HG02763 (cell line): ENCODE results near the gene DLX1.
A peak's percentile ranks its signal among the peaks of the same experiment; 100 is the strongest.
"Not testable (repeated sequence)": the region's sequence is repeated elsewhere in the genome, so short reads cannot be mapped to it uniquely, and the experiment has no call there.

Experiments used
- ATAC-seq: cut with Tn5 transposase; IDR thresholded peaks from one replicate; pipeline ENCODE4 v1.9.1; 2021; ENCODE audit warnings: mild to moderate bottlenecking, moderate library complexity; ENCODE audit not compliant: unreplicated experiment

DLX1 gene

DNA sequence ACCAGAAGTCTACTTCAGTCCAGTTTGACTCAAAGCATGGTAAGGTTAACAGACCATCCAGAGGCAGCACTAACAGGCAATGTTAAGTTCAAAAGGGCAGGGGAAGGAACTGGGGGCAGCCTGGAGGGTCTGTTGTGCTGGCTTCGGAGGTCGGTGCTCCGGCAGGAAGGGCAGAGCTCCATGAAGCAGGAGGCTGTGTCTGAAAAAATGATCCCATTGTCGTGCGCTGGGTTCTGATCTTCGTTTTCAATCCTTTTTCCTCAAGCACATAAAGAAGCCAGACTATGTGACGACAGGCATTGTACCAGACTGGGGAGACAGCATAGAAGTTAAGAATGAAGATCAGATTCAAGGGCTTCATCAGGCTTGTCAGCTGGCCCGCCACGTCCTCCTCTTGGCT, 21.9 kb upstream of the DLX1 start:
- no peak for ATAC-seq

DNA sequence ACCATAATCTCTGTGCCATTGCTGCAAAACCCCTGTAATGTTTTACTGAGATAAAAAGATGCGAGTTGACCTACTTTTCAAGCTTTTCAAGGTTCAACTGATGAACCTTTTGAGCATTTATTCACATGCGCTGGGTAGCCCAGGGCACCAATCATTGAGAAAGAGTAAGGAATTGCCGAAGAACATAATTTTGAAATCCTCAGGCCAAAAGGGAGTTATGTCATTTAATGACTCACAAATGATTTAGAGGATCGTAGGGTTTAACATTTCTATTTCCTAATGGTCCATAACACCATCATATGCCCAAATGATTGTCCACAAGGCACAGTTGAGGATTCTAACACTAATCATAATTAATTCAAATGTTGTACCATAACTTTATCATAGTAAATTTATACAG, 20.2 kb upstream of the DLX1 start:
- ATAC-seq: no peak

DNA sequence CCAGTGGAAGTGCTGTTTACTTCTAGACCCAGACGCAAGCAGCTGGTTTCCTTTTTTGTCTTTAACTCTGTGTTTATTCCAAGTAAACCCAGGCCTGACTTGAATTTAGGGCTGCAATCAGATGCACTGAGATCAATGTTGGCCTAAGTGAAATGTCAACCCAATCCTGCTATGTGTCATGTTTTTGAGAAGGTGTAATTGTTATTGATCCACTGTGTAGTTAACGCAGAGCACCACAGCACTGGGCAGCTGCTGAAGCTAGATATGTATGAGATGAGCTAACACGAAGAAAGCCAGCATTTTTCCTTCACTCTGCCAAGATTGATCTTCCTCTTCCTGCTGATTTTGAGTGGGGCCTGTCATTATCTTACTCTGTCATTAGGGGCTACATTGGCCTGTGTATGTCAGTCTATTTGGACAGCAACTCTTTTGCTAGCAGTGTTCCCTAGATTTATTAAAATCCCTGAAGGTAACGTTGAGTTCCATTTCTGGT, 18.9 kb upstream of the DLX1 start:
- no peak for ATAC-seq

DNA sequence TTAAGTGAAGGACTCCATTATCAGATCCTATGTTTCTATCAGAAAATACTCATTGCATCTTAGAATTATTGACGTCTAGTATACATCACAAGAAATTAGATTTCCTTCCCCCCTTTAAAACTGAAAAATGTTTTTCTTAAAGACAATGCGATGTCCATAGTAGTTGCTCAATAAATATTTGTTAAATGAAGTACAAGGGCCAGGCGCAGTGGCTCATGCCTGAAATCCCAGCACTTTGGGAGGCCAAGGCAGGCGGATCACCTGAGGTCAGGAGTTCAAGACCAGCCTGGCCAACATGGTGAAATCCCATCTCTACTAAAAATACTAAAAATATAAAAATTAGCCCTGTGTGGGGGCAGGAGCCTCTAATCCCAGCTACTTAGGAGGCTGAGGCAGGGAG, 17.4 kb upstream of the DLX1 start:
- not testable (repeated sequence) for ATAC-seq

DNA sequence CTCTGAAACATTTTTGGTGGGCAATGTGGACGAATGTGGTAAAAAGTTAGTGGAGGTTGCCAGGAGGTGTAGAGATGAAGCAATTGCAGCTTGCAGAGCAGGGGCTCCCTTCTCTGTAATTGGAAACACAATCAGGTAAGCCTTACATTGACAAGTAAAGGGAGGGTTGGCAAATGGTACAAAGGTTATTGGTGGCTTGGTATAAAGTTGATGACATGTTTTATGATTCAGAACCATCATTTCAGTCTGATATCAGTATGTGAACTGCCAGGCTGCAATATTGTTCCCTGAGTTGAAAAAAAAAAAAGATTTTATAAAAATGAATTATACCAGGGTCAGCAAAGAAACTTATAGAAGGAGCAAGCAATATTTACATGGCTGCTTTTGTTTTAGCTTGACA, 14.4 kb upstream of the DLX1 start:
- ATAC-seq: no peak

DNA sequence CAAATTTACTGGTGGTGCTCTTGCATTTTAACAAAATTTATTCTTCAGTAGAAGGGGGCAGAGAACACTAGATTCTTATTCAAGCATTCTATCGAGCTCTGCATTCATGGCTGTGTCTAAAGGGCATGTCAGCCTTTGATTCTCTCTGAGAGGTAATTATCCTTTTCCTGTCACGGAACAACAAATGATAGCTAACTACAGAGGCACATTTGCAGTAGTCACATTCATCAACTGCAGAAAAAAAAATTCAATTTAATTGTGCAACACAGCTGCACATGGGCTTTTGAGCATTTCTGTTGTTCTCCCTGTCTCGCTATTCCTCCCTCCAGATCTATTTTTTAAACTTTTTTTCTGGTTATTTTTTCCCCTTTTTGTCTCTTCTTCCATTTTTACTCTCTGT, 13.0 kb upstream of the DLX1 start:
- no peak for ATAC-seq

DNA sequence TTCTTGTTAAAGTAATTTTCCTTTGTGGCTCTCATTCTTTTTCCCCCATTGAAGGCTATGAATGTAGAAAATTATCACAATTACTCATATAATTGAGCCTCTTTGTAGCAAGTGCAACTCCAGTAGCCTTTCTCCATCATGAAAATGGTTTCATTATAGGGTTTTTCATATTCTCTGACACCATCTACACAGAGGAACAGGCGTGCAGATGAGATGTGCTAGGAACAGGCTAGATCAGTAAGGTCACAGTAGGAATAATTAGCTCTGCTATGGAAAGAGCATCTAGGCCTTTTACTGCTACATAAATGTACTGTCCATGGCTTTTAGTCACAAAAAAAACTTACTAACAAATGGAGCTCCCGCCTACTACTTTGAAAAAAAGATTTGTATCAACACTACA, 12.6 kb upstream of the DLX1 start:
- no peak for ATAC-seq

DNA sequence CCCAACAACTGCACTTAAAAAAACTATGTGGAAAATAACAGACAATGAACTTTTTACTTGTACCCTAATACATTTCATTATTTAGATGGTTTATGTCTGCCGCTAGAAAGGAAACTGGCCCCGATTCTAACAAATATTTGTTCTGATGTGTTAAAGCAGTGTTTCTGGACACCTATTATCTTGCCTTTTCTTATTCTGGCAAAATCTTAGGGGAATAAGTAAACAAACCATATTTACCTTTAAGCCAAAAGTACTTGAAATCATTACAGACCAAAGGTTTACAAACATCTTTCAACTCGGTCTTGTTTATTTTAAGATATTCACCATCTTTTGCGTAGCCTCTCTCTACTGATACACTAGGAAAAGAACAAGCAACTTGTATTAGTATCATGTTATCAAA, 11.8 kb upstream of the DLX1 start:
- no peak for ATAC-seq

DNA sequence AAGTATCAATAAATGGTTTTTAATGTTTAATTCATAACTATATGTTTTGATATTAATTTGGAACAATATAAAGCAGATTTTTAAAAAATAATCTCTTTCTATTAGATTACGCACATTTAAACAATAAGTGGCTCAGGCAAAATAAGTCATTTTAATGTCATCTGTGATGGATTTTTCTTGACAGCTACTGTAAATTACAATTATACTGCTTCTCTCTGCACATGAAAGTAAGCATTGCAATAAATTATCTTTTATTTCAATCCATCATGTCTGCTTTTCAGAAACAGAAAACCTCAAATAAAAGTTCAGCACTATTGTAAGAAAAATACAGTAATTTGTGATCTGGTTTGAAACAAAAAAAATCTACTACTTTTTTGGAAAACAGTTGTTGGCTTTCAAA, 11.1 kb upstream of the DLX1 start:
- ATAC-seq: no peak

DNA sequence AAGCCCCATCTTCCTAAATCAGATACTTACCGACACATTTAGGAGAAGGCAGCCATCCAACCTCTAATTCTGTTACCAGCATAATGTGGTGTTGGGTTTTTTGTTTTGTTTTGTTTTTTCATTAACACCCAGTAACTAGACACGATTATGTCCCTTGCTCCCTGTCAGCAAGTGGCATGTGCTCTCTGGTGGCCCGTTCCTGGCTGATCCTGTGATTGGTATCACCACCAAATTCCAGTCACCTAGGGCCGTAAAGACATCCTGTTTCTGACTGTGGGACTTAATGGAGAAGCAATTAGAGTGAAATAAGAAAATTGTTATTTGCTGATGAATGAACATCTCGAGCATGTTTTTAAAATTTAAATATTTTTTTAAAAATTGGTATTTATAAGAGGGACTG, 5.9 kb upstream of the DLX1 start:
- no peak for ATAC-seq

DNA sequence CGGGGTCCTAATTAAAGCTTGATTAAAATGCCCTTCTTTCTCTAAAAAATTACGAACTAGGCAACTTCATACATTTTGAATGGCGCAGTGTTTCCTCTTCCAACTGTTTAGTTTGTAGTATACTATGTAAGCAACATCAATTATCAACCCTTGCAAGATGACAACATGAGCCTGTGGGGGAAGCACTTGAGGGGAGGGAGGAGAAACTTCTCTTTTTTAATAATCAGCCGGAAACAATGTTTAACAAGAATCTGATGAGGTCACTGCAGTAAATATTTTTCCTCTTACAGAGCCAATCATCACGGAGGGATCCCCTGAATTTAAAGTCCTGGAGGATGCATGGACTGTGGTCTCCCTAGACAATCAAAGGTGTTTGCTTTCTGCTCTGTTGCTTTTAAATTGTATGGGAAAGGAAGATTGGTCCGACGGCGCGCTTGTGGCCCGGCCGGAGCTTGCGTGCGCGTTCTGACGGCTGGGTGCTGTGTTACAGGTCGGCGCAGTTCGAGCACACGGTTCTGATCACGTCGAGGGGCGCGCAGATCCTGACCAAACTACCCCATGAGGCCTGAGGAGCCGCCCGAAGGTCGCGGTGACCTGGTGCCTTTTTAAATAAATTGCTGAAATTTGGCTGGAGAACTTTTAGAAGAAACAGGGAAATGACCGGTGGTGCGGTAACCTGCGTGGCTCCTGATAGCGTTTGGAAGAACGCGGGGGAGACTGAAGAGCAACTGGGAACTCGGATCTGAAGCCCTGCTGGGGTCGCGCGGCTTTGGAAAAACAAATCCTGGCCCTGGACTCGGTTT, 5.3 kb upstream of the DLX1 start:
- no peak for ATAC-seq

DNA sequence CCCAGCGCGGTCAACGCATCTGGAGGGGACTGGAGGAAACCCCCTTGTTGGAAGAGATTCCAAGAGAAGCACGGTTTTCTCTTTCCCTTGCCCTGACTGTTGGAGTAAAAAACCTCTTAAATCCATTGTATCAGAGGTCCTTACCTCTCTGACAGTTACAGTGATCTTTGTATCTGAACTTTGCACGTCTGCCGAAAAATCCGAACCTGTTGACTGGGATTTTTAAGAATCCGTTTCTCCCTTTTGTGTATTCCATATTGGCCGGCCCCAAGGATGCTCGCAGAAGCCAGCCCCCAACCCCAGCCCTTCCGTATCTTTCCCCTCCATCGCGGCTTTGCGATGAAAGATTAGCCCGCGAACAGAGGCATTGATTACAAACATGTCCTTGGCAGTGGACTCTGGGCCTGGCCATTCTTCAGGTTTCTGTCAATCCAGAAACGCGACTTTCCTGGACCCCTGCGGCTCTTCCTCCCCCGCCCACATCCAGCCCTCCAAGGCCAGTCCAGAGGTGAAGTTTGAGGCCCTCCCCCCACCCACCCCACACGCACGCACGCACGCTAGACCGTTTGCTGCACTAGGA, 4.6 kb upstream of the DLX1 start:
- ATAC-seq: no peak

DNA sequence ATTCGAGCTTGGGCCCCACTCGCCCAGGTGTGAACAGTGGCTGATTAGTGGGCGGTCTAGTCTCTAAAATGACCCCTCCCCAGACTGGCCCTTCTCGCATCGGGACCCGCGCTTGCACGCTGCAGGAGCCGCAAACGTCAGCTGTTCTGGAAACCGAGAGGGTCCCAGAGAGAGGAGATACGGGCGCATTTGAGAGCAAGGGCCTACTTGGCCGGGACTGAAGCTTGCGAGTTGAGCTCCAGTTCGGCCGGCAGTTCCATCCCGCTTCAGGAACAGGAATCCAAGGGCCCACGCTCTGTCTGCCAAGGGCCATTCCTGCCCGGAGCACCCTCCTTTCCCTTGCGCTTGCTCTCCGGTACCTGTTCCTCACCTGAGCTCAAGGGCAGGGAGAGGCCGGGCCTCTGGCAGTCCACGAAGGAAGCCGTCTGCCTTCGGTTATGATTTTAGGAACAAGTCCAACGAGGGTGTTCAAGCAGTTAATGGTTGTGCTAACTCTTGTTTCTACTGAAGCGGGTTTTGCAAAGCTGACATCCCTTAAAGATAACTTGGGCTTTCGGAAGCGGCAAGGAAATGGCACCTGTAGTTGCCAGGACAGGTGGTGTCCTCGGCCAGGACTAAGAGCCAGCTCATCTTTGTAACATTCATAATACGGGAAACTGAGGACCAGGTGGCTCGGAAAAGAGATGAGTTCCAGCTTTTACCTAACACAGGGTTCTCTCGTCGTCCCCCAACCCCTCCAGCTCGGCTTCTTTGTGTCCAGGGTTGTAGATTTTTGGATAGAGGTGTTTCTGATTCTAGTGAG, 3.9 kb upstream of the DLX1 start:
- no peak for ATAC-seq

DNA sequence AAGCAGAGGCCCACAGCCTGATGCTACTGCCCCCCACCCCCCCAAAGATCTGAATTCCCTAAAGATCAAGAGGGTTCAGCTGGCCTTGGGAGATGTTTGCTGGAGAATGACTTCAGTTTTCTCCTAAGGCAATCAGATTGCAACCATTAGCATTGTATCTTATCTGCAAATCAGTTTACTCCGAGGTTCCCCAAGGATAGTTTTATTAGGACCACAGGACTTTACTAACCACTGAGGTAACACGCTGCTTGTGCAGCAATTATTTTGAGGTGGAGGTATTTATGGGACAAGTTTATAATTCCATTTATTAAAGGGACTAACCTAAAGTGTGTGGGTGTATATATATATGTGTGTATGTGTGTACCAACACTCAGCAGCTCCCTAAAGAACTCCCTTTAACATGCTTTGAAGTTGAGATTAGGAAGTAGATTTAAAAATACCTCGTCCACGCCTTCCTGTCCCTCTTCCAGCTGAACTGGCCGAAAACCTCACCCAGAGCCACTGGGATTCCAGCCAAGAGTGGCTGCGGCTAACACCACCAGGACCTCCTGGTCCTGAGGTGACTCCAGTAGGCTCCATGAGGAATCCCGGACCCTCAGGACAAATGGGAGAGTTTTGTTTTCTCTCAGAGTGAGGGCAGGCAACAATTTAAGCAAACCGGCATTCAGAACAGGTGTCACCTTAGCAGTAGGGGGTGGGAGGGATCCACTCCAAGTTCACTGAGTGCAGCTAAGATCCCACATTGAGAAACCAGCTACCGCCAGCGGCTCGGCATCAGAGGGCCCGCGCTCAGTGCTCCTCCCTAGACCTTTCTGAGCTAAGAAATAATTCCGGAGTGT, 3.0 kb upstream of the DLX1 start:
- no peak for ATAC-seq

DNA sequence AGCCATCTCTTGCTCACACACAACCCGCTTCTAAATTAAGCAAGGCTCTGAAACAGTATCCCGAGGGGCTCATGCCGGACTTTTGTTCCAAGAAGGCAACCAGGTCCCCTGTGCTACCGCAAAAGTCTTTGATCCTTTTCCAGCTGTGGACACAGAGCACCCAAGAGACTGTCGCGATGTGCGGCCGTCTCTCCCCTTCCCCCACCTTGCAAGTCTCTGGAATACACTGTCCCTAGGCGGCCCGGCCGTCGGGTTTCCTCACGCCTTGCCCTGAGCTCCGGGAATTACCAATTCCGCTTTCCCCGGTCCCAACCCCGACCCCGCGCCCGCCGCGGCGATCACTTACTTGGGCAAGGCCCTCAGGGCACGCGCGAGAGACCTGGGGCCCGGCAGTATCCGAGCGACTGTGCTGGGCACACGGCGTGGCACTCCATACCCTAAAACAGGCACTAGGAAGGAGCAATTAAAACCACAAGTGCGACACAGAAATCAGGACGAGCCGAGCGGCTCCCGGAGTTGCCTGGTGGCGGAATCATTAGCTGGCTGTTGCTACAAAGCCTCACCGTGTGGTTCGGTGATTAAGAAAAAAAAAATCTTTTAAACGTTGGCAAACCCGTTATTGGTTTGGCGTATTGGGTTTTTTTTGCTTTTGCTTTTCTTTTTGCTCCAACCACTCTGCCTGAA, 2.2 kb upstream of the DLX1 start:
- ATAC-seq: no peak

DNA sequence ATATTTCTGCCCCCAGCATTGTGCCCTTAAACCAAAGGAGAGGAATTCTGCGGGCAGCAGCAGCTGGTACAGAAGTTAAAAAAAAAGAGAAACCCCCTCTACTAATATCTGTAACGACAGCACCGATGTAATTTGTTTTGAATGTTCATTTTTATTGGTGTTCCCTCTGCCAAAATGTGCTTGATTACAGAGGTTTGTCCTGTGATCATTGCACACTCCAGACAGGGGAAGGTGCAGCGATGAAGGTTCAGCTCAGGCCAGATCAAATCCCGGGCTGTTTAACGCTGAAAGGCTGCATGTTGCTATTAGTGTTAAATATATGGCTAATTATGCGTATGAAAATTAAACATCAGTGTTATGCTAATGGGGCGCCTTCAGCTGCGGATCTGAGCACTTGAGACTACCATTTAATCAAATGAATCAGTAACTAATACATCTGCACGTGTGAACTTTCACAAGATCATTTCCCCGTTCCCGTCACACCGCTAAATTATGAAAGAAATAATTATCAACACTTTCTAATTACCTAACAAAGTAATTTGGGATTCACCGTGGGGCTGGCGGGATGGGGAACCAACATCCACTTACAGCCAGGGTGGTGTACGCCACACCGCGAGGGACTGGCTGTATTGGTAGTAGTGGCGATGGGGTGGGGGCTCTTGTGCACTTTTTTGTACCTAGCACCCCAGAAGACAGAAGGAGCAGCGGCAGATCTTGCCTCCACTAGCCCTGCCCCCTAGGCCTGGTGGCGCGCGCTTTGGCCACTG, 1.5 kb upstream of the DLX1 start:
- no peak for ATAC-seq

DNA sequence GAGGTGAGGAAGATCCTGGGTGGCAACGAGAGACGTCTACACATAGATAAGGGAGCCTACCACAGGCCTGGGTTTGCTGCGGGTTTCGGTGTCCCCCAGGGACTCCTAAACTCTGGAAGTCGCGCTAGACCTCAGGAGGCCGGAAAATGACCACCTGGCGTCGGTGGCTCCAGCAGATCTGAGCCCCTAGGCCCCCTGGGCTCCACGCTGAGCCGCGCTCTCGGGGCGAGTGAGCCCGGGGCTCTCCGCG, 987 bp upstream of the DLX1 start:
- ATAC-seq: no peak

DNA sequence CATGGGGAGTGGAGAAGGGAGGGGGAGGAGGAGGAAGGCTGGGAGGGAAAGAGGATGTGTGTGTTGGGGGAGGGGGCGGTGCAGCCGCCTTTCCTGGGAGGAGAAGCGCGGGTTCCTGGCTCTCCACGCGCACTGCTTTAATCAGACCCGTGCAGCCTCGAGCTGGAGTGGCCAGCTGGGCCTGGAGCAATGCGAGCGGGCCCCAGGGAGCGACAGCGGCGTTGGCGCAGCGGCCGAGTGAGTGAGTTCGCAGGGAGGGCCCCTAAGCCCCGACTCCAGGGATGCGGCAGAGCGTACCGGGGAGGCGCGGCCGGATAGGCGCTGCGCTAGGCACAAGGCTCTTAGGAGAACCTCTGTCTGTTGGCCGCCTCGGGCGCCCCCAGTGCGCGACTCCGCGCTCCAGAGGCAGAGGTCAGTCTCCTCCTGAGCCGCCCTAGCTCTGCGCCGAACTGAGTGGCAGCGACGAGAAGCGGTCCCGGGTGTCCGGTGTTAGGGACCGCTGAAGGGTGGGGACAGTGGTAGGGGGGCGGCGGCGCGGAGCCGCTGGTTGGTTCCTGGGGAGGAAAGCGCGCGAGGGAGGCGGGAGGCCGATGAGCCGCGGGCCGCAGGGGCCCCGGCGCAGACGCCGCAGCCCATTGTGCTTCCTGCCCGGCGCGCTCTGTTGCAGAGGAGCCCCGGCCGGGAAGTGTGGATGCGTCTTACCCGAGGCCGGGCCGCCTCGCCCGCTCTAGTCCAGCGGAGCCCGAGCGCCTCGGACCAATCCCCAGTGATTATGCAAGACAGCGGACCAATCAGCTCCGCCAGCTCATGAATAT, 455 bp upstream of the DLX1 start:
- ATAC-seq: peak; percentile 79
